GM12878 (cell line): Measurements from ENCODE around the gene ACTG1. TPM values are rescaled to one million over a fixed set of nuclear protein-coding genes. Genes with fewer than 3 reads are reported as not detected.

Experiments used
- ATAC-seq: fragments of 200-7000 bp; cut with Tn5 transposase; 3 replicates; pipeline ENCODE4 v1.9.1; 2020; ENCODE audit warnings: mild to moderate bottlenecking, moderate library complexity
- BruUV-seq: library from RNA; stranded (reverse); fragments of 400-500 nt; replicated peaks from 2 replicates; lab custom pipeline; 2021; lab: Mats Ljungman, UMichigan
- CTCF ChIA-PET: fragments of 300-600 bp; sonication (Branson Sonifier 250); formaldehyde crosslinking; extraction: SDS; loops from one replicate; lab custom pipeline; 2021; ENCODE audit warnings: inconsistent platforms; lab: Yijun Ruan, JAX
- POLR2A ChIA-PET: fragments of 350-600 bp; formaldehyde crosslinking; extraction: SDS; loops from one replicate; lab custom pipeline; 2021; ENCODE audit warnings: inconsistent platforms; lab: Charles Lee
- RAD21 ChIA-PET: fragments of 300-600 bp; sonication (Branson Sonifier 250); formaldehyde crosslinking; loops from one replicate; lab custom pipeline; 2023; ENCODE audit warnings: antibody characterized with exemption; ENCODE audit not compliant: unreplicated experiment; lab: Charles Lee
- SMC1A ChIA-PET: fragments of 300-600 bp; sonication (Branson Sonifier 250); formaldehyde crosslinking; loops from one replicate; lab custom pipeline; 2023; ENCODE audit not compliant: unreplicated experiment, uncharacterized antibody; lab: Charles Lee
- DNase-seq: peaks from one replicate; pipeline ENCODE4 v3.0.0-alpha.2; 2011; ENCODE audit warnings: low read depth, low spot score
- FAIRE-seq: peaks from 3 replicates; lab custom pipeline; 2011; peaks lifted over from hg19 to GRCh38; lab: Jason Lieb, UNC
- H2AFZ ChIP-seq: 2 replicates; pipeline ENCODE4 v1.6.0; 2011; ENCODE audit warnings: low read depth, low read length, control low read depth; ENCODE audit not compliant: control insufficient read depth
- H3K27ac ChIP-seq: 2 replicates; pipeline ENCODE4 v1.5.1; 2011; ENCODE audit warnings: control low read depth; ENCODE audit not compliant: control insufficient read depth, insufficient read depth
- H3K27me3 ChIP-seq, 2 experiments: replicated peaks in 1 of 2; 2 replicates each; pipeline versions ENCODE4 v1.6.0 to v1.6.1; 2011; ENCODE audit warnings: low read length in 1 of 2; ENCODE audit not compliant: control insufficient read depth in 2 of 2, insufficient read depth in 2 of 2
- H3K36me3 ChIP-seq, 2 experiments: 2 replicates each; pipeline ENCODE4 v1.5.1; 2011; ENCODE audit warnings: low read length in 1 of 2; ENCODE audit not compliant: control insufficient read depth in 2 of 2, insufficient read depth in 2 of 2
- H3K4me1 ChIP-seq: 2 replicates; pipeline ENCODE4 v1.6.1; 2011; ENCODE audit warnings: mild to moderate bottlenecking, low read length, moderate library complexity, mixed read lengths; ENCODE audit not compliant: control insufficient read depth, insufficient read depth
- H3K4me2 ChIP-seq: 2 replicates; pipeline ENCODE4 v1.6.0; 2011; ENCODE audit warnings: control low read depth; ENCODE audit not compliant: control insufficient read depth, insufficient read depth
- H3K4me3 ChIP-seq: fragments of 200-600 bp; sonication (generic); 2 replicates; pipeline ENCODE4 v1.5.1; 2016
- H3K79me2 ChIP-seq: 2 replicates; pipeline ENCODE4 v1.6.0; 2011; ENCODE audit warnings: low read length; ENCODE audit not compliant: control insufficient read depth, insufficient read depth
- H3K9ac ChIP-seq: 2 replicates; pipeline ENCODE4 v1.8.0; 2011; ENCODE audit warnings: low read length, control low read depth, mixed read lengths; ENCODE audit not compliant: control insufficient read depth, insufficient read depth
- H3K9me3 ChIP-seq: replicated peaks from 3 replicates; pipeline ENCODE4 v1.5.1; 2011; ENCODE audit warnings: mild to moderate bottlenecking, low read length; ENCODE audit not compliant: control insufficient read depth, insufficient read depth
- H4K20me1 ChIP-seq: 2 replicates; pipeline ENCODE4 v1.6.0; 2011; ENCODE audit not compliant: control insufficient read depth, insufficient read depth
- BCL11A ChIP-seq: IDR thresholded peaks from 2 replicates; pipeline ENCODE4 v1.6.1; 2011; ENCODE audit warnings: low read depth, low read length
- BRCA1 ChIP-seq: IDR thresholded peaks from 2 replicates; pipeline ENCODE4 v1.6.1; 2011; ENCODE audit warnings: low read depth, low read length, improper control_type of control experiment
- CREM ChIP-seq: IDR thresholded peaks from 2 replicates; pipeline ENCODE4 v1.6.1; 2014; ENCODE audit warnings: antibody characterized with exemption, low read depth
- EP300 ChIP-seq, 2 experiments: fragments of 150-350 bp in 1 of 2; IDR thresholded peaks; 2 replicates each; pipeline ENCODE4 v1.6.1; 2011 to 2012; ENCODE audit warnings: low read depth in 2 of 2, low read length in 2 of 2, borderline replicate concordance in 1 of 2, improper control_type of control experiment in 1 of 2, inconsistent platforms in 1 of 2; ENCODE audit not compliant: control insufficient read depth in 1 of 2
- ESRRA ChIP-seq: IDR thresholded peaks from 2 replicates; pipeline ENCODE4 v1.6.1; 2012; ENCODE audit warnings: mild to moderate bottlenecking, low read length, improper control_type of control experiment
- HDGF ChIP-seq: fragments of 450-650 bp; IDR thresholded peaks from 2 replicates; pipeline ENCODE4 v1.6.1; 2016; ENCODE audit warnings: antibody characterized with exemption
- IRF4 ChIP-seq: IDR thresholded peaks from 2 replicates; pipeline ENCODE4 v1.6.1; 2011; ENCODE audit warnings: low read depth, low read length
- IRF5 ChIP-seq: fragments of 450-650 bp; IDR thresholded peaks from 2 replicates; pipeline ENCODE4 v1.6.1; 2017; ENCODE audit warnings: borderline replicate concordance
- MAX ChIP-seq: IDR thresholded peaks from 2 replicates; pipeline ENCODE4 v1.6.1; 2012; ENCODE audit warnings: low read depth, low read length, improper control_type of control experiment
- RFX5 ChIP-seq: IDR thresholded peaks from 2 replicates; pipeline ENCODE4 v1.6.1; 2011; ENCODE audit warnings: low read depth, low read length, improper control_type of control experiment
- SMC3 ChIP-seq: IDR thresholded peaks from 2 replicates; pipeline ENCODE4 v1.6.1; 2011; ENCODE audit warnings: low read length, improper control_type of control experiment, borderline replicate concordance
- TCF12 ChIP-seq: IDR thresholded peaks from 2 replicates; pipeline ENCODE4 v1.6.1; 2011; ENCODE audit warnings: low read depth, mild to moderate bottlenecking, low read length
- TCF7 ChIP-seq: IDR thresholded peaks from 2 replicates; pipeline ENCODE4 v1.6.1; 2014; ENCODE audit warnings: antibody characterized with exemption, borderline replicate concordance
- ZBTB11 ChIP-seq: fragments of 450-650 bp; formaldehyde crosslinking; IDR thresholded peaks from 2 replicates; pipeline ENCODE4 v1.5.0; 2022; ENCODE audit warnings: mild to moderate bottlenecking, missing genetic modification characterization
- WGBS: methylation state at CpG from one replicate; pipeline ENCODE4 v1.1.6; 2016; ENCODE audit warnings: low lambda C conversion rate; ENCODE audit not compliant: insufficient replicate concordance, insufficient coverage; ENCODE audit errors: missing lambda C conversion rate; 5-methylcytosine and 5-hydroxymethylcytosine counted together
- in situ Hi-C: fragments of 300-500 bp; cut with MboI; formaldehyde crosslinking; loops from 9 replicates; pipeline ENCODE4 v1.14.3; 2018; ENCODE audit warnings: mixed read lengths
- intact Hi-C: fragments of 100-400 bp; cut with micrococcal nuclease; formaldehyde crosslinking; loops from one replicate; pipeline ENCODE4 v1.14.2; 2022; ENCODE audit not compliant: unreplicated experiment
- polyA plus RNA-seq, 11 experiments: library from polyadenylated mRNA; depleted of rRNA in 4 of 11; unstranded in 6 of 11; stranded (reverse) in 5 of 11; fragments of >200 nt; fragmentation: Nextera tagmentation in 4 of 11; fragmentation: Illumina TruSeq in 1 of 11; extraction: Ambion mirVana in 4 of 11; extraction: Trizol in 1 of 11; gene quantifications; 1 replicate in 1 of 11; 2 replicates in 10 of 11; pipeline versions ENCODE4 v1.2.1 to v1.2.3, GENCODE V29; 2011 to 2016; ENCODE audit warnings: inconsistent platforms in 2 of 11, missing spikeins in 2 of 11, low read depth in 1 of 11
- total RNA-seq, 4 experiments: library from RNA; depleted of rRNA in 3 of 4; stranded (reverse); fragments of >200 nt in 3 of 4; fragmentation: Illumina TruSeq in 1 of 4; extraction: Trizol in 1 of 4; gene quantifications; 2 replicates each; pipeline versions ENCODE4 v1.2.1 to v1.2.3, GENCODE V29; 2013 to 2021

ACTG1 gene
- total and polyA plus RNA-seq, 10 of the 15 experiments (the other 5 are each of a cell fraction or from before 2014, with no cell fraction given), result 810 to 6,105 (median 3,650) TPM

- no peak for TF ChIP-seq TCF12
- TF ChIP-seq CREM, result no peak
- TF ChIP-seq IRF4, result no peak
- TF ChIP-seq SMC3, result peak; percentile 37; the same call in 1 of the 2 replicates
- TF ChIP-seq, all 136 proteins: peak for 3
Observed at GRCh38 chr17:81522491-81523401, 10.1 kb upstream of the ACTG1 start (continued).

- DNase-seq (no peak), FAIRE-seq (no peak), ATAC-seq (peak; percentile 5)
- ChIA-PET POLR2A (interaction anchor here (1.2 to 2.8 kb wide), 2 partner anchors 32 kb away, joined by 7 to 34 read pairs; partner anchors contain the start of gene FAAP100), RAD21 (interaction anchor here (7.6 kb wide), 1 partner anchor 80 kb away, joined by 44 read pairs; no protein-coding TSS in a partner anchor), CTCF (interaction anchor here (1.1 to 5.5 kb wide), 4 partner anchors 36 to 81 kb away, joined by 3 to 47 read pairs (median 8); no protein-coding TSS in a partner anchor), SMC1A (interaction anchor here (0.7 to 3.2 kb wide), 5 partner anchors 30 to 81 kb away, joined by 3 to 15 read pairs (median 3); no protein-coding TSS in a partner anchor)
- intact Hi-C loops (no loop called here), in situ Hi-C loops (no loop called here)
- H4K20me1 ChIP-seq, result no peaks in the 10 kb centered on the region
- H2AFZ ChIP-seq, result peak overlapping the region; percentile 68
- WGBS, result 29% methylated on average over 14 of the region's 14 CpGs
- H3K27me3 ChIP-seq, result no peaks in the 10 kb centered on the region
- H3K9ac ChIP-seq, result peak overlapping the region; percentile 78
- H3K4me1 ChIP-seq, result peaks cover 33% of the 10 kb centered on the region
- H3K27ac ChIP-seq, result peak overlapping the region; percentile 100
- H3K4me3 ChIP-seq, result peak overlapping the region; percentile 72
- H3K9me3 ChIP-seq, result no peaks in the 10 kb centered on the region
- H3K4me2 ChIP-seq, result peak overlapping the region; percentile 97
- H3K79me2 ChIP-seq, result peaks cover 40% of the 10 kb centered on the region
- no TSS peak for BruUV-seq
- no peaks in the 10 kb centered on the region; a peak in 1 of 4 replicates for H3K36me3 ChIP-seq
- TF ChIP-seq MAX (no peak), BCL11A (no peak), BRCA1 (no peak), HDGF (no peak), ESRRA (no peak), IRF5 (no peak), TCF7 (no peak), ZBTB11 (CRISPR knock-in tag) (no peak), EP300 (IDR thresholded peaks at IDR 0.05; ENCODE audit: borderline replicate concordance in 1 of 2, control insufficient read depth in 1 of 2, low read depth in 2 of 2, low read length in 2 of 2) (no peak), RFX5 (no peak)
Observed at GRCh38 chr17:81520021-81520901, 7.7 kb upstream of the ACTG1 start.
